GM12872 (cell line): Measurements from ENCODE around the gene TGFBR1.

Source experiments
- TF ChIP-seq, protein P1 (sequence below): IDR thresholded peaks from 3 replicates; pipeline ENCODE4 v1.5.1; 2011; ENCODE audit warnings: low read depth, mild to moderate bottlenecking, low read length, moderate library complexity; ENCODE audit not compliant: insufficient read depth

TGFBR1 gene

DNA sequence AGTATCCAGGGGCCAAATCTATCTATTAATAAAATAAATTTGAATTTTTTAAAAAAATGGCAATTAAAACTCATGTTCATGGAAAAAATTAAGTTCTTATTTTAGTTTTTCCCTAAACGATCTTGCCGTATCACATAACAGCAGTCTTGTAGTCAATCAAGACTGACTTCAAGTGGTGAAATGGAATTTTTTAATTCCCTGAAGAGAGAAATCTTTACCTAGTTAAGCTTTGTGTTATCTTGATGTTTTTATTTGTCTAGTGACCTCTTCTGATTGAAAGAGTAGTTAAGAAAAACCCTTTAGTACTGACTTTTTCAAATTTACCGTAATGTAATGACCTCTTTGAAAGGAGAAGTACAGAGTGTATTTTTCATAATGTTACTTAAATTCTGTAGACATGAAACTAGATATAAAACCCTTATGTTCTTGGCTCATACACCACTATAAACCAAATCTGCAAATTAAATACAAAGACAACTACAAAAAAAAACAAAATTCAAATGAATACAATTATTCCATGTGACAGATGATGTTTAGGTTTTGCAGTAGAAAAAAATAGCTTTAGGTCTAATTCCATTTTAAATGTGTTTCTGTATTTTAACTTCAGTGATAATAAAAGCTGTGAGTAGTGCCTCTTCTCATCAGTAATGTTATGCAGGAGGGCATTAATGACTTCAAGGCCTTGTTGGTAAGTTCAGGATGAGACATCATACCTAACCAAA, 19.8 kb downstream of the TGFBR1 start:
- TF ChIP-seq, protein P1, sequence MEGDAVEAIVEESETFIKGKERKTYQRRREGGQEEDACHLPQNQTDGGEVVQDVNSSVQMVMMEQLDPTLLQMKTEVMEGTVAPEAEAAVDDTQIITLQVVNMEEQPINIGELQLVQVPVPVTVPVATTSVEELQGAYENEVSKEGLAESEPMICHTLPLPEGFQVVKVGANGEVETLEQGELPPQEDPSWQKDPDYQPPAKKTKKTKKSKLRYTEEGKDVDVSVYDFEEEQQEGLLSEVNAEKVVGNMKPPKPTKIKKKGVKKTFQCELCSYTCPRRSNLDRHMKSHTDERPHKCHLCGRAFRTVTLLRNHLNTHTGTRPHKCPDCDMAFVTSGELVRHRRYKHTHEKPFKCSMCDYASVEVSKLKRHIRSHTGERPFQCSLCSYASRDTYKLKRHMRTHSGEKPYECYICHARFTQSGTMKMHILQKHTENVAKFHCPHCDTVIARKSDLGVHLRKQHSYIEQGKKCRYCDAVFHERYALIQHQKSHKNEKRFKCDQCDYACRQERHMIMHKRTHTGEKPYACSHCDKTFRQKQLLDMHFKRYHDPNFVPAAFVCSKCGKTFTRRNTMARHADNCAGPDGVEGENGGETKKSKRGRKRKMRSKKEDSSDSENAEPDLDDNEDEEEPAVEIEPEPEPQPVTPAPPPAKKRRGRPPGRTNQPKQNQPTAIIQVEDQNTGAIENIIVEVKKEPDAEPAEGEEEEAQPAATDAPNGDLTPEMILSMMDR, result no peak

- TF ChIP-seq, protein P1, result no peak
These were observed 20.5 kb downstream of the TGFBR1 start for GRCh38 chr9:99125446-99125845.

DNA sequence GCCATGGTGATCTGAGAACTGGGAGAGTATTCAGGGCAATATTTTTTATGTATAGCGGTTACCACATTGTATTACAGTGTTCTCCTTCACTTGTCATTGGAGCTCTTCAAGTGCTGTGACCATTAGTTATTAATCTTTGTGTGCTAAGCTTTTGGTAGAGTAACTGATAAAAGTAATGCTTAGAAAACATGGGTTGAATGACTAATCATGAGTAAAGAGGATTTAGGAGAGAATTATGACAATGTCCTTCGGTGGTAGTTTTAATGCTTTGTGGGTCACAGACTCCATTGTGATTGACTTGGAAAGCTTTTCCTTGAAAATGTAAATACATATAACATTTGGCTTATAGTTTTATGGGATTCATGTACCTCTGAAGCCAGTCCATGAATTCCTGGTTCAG, 21.4 kb downstream of the TGFBR1 start:
- TF ChIP-seq, protein P1, result no peak

DNA sequence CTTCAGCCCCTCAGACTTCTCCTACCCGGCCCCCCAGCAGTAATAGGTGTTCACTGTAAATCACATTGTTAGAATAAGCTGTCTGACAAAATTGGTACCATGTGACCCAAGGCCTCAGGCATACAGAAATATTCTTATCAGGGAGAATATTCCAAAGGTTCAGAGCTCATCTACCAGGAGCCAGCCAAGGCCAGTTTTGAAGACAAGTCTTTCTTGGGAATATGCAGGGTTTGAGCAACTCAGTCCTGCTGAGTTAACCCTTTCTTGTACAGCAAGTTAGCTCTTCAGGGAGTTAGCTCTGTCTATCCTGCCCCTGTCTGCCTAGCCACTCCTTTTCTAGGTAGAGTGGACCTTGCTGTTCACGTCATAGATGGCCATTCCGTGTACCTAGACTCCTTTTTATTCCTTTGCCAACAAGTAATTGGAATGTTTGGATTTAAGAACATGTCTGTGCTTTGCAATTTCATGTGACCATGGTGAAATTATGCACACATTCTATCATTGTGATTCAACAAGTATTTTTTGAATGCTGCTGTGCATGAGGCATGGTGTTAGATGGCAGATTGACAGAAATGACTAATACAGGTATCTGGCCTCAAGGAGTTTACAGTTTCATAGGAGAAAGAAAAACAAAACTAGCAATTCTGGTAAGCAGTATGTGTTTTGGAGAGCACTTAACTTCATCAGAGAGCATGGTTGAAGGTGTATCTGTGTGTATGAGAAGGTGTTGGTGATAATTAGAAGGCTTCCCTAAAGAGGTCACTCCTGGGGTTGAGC, 22.6 kb downstream of the TGFBR1 start:
- TF ChIP-seq, protein P1, result no peak

DNA sequence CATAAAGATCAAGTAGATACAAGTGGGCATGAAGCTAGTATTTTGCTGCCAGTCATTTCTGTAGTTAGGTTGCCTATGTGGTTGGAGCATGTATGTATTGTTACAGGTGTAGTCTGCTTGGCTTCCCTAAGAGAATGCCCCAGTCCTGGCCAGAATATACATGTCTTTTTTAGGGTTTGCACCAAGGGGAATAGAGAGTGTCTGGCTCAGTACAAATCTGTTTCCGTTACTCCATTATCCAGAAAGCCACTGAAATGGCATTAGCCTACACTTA, 23.2 kb downstream of the TGFBR1 start:
- TF ChIP-seq, protein P1, result no peak

- TF ChIP-seq, protein P1, result no peak
These were observed 24.2 kb downstream of the TGFBR1 start for GRCh38 chr9:99129091-99129490.

DNA sequence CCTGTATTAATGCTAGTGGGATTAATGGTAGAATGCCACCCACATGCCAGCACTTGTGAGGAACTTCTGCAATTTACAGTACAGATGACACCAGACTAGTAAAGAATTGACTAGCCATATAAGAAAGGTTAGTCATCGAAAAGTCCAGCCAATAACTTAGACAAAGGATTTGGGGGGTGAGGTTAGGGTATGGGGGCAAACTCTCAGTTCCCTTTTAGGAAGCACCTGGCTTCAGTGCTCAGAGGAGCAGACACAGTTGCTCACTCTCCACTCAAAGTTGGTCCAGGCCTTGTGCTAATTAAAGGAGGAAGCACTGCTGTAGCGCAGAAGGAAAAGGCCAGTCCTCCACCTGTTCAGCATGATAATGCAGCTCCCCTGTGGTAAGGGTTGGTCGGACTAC, 25.2 kb downstream of the TGFBR1 start:
- TF ChIP-seq, protein P1, result no peak
